NCI-H146 treated with DMSO at 0.1 percent for 48 hours (cell line): ENCODE results near the gene AMPD2.
"Not testable (repeated sequence)": the region's sequence is repeated elsewhere in the genome, so short reads cannot be mapped to it uniquely, and the experiment has no call there.

Experiments
- DNase-seq: peaks from one replicate; lab custom pipeline; 2025; ENCODE audit not compliant: unreplicated experiment; lab: John Stamatoyannopoulos, UW

Gene AMPD2

GRCh38 chr1:109649491-109649914 lies 29.9 kb downstream of the AMPD2 start:
- DNase-seq = no peak

GRCh38 chr1:109650609-109651008 lies 31.0 kb downstream of the AMPD2 start:
- DNase-seq = no peak

GRCh38 chr1:109652402-109652801 lies 32.8 kb downstream of the AMPD2 start:
- no peak for DNase-seq

GRCh38 chr1:109653306-109653705 lies 33.7 kb downstream of the AMPD2 start:
- no peak for DNase-seq

GRCh38 chr1:109654519-109654918 lies 34.9 kb downstream of the AMPD2 start:
- DNase-seq = no peak

GRCh38 chr1:109655615-109656519 lies 36.2 kb downstream of the AMPD2 start, which contains the start of gene GSTM4:
TSS of gene GSTM4 (plus strand) at chr1:109656099. CDS start at chr1:109656390, 291 bp downstream.
- peak; percentile 48 for DNase-seq

GRCh38 chr1:109657395-109657794 lies 37.8 kb downstream of the AMPD2 start:
- no peak for DNase-seq

- DNase-seq = no peak
Observed at GRCh38 chr1:109657970-109658369, 38.3 kb downstream of the AMPD2 start.

GRCh38 chr1:109658533-109659042 lies 39.0 kb downstream of the AMPD2 start:
- no peak for DNase-seq

GRCh38 chr1:109659145-109659544 lies 39.5 kb downstream of the AMPD2 start:
- no peak for DNase-seq

- DNase-seq = no peak
Observed at GRCh38 chr1:109659997-109660690, 40.5 kb downstream of the AMPD2 start.

- not testable (repeated sequence) for DNase-seq
Observed at GRCh38 chr1:109660691-109661026, 41.0 kb downstream of the AMPD2 start.

- DNase-seq = no peak
Observed at GRCh38 chr1:109661391-109661790, 41.8 kb downstream of the AMPD2 start.

GRCh38 chr1:109664671-109665070 lies 45.0 kb downstream of the AMPD2 start:
- no peak for DNase-seq

- peak; percentile 75 for DNase-seq
Observed at GRCh38 chr1:109667452-109668122, 48.0 kb downstream of the AMPD2 start, which contains the start of gene GSTM2. TSS of gene GSTM2 (plus strand) at chr1:109668057. CDS start at chr1:109668116, 59 bp downstream.

GRCh38 chr1:109668123-109668775 lies 48.6 kb downstream of the AMPD2 start:
- no peak for DNase-seq

GRCh38 chr1:109669246-109669948 lies 49.8 kb downstream of the AMPD2 start:
- no peak for DNase-seq

- not testable (repeated sequence) for DNase-seq
Observed at GRCh38 chr1:109669949-109670302, 50.3 kb downstream of the AMPD2 start.

GRCh38 chr1:109671067-109671466 lies 51.4 kb downstream of the AMPD2 start:
- no peak for DNase-seq

GRCh38 chr1:109673861-109674260 lies 54.2 kb downstream of the AMPD2 start:
- DNase-seq = not testable (repeated sequence)
